Measurements from ENCODE around the gene TMEM39A. TPM values are rescaled to one million over a fixed set of nuclear protein-coding genes. Genes with fewer than 3 reads are reported as not detected.

TMEM39A gene, protein sequence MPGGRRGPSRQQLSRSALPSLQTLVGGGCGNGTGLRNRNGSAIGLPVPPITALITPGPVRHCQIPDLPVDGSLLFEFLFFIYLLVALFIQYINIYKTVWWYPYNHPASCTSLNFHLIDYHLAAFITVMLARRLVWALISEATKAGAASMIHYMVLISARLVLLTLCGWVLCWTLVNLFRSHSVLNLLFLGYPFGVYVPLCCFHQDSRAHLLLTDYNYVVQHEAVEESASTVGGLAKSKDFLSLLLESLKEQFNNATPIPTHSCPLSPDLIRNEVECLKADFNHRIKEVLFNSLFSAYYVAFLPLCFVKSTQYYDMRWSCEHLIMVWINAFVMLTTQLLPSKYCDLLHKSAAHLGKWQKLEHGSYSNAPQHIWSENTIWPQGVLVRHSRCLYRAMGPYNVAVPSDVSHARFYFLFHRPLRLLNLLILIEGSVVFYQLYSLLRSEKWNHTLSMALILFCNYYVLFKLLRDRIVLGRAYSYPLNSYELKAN
- 10 to 100 TPM; 50.0 to 62.2 (median 58.5) TPM for polyA plus RNA-seq (ENCODE audit: insufficient read length in 3 of 3)
- long read RNA-seq, donor 1, full-length matches to known transcripts, result 8 of 13 reads
- long read RNA-seq, donor 1, partial matches to known transcripts, result 5 of 13 reads
- long read RNA-seq, donor 1, other reads (novel, unspliced or antisense), result 0 of 13 reads
- long read RNA-seq, donor 2, full-length matches to known transcripts, result 5 of 12 reads
- long read RNA-seq, donor 2, partial matches to known transcripts, result 7 of 12 reads
- long read RNA-seq, donor 2, other reads (novel, unspliced or antisense), result 0 of 12 reads
- long read RNA-seq, donor 3, full-length matches to known transcripts, result 6 of 6 reads
- long read RNA-seq, donor 3, partial matches to known transcripts, result 0 of 6 reads
- long read RNA-seq, donor 3, other reads (novel, unspliced or antisense), result 0 of 6 reads
- long read RNA-seq, donor 4, full-length matches to known transcripts, result 4 of 9 reads
- long read RNA-seq, donor 4, partial matches to known transcripts, result 5 of 9 reads
- long read RNA-seq, donor 4, other reads (novel, unspliced or antisense), result 0 of 9 reads
- long read RNA-seq, donor 5, full-length matches to known transcripts, result 5 of 5 reads
- long read RNA-seq, donor 5, partial matches to known transcripts, result 0 of 5 reads
- long read RNA-seq, donor 5, other reads (novel, unspliced or antisense), result 0 of 5 reads
- long read RNA-seq, donor 6, full-length matches to known transcripts, result 5 of 18 reads
- long read RNA-seq, donor 6, partial matches to known transcripts, result 13 of 18 reads
- long read RNA-seq, donor 6, other reads (novel, unspliced or antisense), result 0 of 18 reads
- long read RNA-seq, donor 7, full-length matches to known transcripts, result 6 of 6 reads
- long read RNA-seq, donor 7, partial matches to known transcripts, result 0 of 6 reads
- long read RNA-seq, donor 7, other reads (novel, unspliced or antisense), result 0 of 6 reads
- long read RNA-seq, donor 8, full-length matches to known transcripts, result 4 of 4 reads
- long read RNA-seq, donor 8, partial matches to known transcripts, result 0 of 4 reads
- long read RNA-seq, donor 8, other reads (novel, unspliced or antisense), result 0 of 4 reads
- long read RNA-seq, donor 9, full-length matches to known transcripts, result 6 of 6 reads
- long read RNA-seq, donor 9, partial matches to known transcripts, result 0 of 6 reads
- long read RNA-seq, donor 9, other reads (novel, unspliced or antisense), result 0 of 6 reads
- long read RNA-seq, donor 10, full-length matches to known transcripts, result 4 of 9 reads
- long read RNA-seq, donor 10, partial matches to known transcripts, result 5 of 9 reads
- long read RNA-seq, donor 10, other reads (novel, unspliced or antisense), result 0 of 9 reads
- long read RNA-seq, donor 11, full-length matches to known transcripts, result 3 of 3 reads
- long read RNA-seq, donor 11, partial matches to known transcripts, result 0 of 3 reads
- long read RNA-seq, donor 11, other reads (novel, unspliced or antisense), result 0 of 3 reads
- long read RNA-seq, donor 12, full-length matches to known transcripts, result 6 of 16 reads
- long read RNA-seq, donor 12, partial matches to known transcripts, result 10 of 16 reads
- long read RNA-seq, donor 12, other reads (novel, unspliced or antisense), result 0 of 16 reads
- long read RNA-seq, donor 13, result 0 reads
- long read RNA-seq, donor 14, result 0 reads
- long read RNA-seq, donor 15, full-length matches to known transcripts, result 9 of 17 reads
- long read RNA-seq, donor 15, partial matches to known transcripts, result 8 of 17 reads
- long read RNA-seq, donor 15, other reads (novel, unspliced or antisense), result 0 of 17 reads
- long read RNA-seq, donor 16, full-length matches to known transcripts, result 7 of 7 reads
- long read RNA-seq, donor 16, partial matches to known transcripts, result 0 of 7 reads
- long read RNA-seq, donor 16, other reads (novel, unspliced or antisense), result 0 of 7 reads

DNA sequence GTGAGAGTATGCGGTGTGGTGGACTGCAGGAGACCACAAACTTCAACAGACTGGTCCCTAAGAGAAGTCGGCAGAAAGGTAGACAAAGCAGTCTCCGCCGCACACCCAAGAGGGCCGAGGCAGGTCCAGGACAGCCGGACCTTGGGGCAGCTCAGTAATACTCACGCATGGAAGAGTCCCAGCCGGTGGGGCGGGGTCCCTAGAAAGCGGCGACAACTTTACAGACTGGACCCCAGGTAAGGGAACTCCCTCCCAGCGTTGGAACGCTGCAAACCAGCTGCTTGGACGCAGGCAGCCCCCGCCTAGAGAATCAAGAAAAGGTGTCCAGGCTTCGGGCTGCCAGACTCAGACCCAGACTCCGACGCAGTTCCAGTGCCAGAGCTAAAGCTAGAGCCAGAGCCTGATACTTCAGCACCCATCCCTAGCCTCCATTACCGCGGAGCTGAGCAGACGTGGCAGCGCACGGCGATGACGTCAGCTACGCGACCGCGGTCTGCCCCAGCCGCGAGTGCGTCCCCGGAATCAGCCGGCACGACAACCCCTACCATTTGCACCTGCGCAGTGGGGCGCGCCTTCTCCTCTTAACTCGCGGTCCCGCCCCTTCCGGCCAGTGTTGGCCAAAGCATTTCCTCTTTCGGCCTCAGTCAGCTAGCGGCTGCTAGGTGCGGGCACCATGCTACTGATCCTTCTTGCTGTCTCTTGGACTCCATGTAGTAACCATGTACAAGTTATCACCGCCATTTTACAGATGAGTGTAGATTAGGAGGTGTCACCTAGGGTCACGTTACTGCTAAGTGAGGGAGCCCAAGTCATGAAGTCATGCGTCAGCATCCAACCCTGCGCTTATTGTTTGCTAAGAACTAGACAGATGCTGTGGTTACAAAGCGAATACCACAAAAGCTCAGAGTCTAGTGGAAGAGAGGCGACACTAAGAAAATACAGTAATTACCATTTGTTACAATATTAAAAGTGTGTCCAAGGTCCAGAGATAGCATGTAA is at the start of gene TMEM39A:
Gene TMEM39A (minus strand): TSS at position 445 of the 999 bp plus-strand sequence. CDS start 1,541 bp downstream, outside the sequence.
- peak; percentile 99 for DNase-seq

DNA sequence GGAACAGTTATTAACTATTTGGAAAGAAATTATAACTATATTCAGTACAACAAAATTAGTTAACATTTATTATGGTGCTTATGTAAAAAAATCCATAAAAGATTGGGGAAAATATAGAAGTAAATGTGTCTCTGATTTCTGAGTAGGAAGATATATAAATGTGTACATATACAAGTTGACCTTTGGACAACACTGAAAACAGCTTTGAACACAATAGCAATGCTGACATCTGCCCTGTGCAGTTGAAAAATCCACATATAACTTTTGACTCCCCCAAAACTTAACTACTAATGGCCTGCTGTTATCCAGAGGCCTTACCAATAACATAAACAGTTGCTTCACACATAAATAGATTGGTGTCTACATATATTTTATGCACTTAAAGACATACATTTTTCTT is 47.3 kb upstream of the TMEM39A start:
- DNase-seq, result no peak

DNA sequence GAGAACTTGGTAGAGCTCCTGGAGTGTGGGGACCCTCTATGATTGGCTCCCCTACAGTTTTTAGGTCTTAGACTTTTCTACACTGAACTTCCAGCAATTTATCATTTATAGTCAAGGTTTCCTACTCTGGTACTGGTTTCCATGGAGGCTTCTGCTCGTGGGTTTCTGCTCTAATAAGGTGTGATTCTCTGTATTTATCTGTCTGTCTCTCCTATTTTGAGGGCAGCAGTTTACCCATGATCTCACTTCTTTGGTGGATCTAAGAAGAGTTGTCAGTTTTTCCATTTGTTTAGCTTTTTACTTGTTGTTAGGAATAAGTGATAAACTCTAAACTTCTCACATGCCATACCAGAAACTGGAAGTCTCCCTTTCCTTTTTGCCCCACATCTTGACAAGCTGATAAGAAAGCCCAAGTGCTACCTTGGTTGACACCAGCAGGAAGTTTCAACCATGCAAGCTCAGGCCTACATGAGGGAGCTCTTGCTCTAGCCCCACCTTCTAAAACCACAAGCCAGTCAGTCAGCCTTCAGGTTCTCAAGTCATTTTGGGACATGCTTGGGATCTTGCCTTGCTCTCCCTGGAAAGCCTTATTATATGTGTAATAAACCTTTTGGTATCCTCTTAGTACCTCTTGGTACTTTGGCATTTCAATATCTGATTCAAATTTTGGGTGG is 44.9 kb upstream of the TMEM39A start:
- no peak for DNase-seq

DNA sequence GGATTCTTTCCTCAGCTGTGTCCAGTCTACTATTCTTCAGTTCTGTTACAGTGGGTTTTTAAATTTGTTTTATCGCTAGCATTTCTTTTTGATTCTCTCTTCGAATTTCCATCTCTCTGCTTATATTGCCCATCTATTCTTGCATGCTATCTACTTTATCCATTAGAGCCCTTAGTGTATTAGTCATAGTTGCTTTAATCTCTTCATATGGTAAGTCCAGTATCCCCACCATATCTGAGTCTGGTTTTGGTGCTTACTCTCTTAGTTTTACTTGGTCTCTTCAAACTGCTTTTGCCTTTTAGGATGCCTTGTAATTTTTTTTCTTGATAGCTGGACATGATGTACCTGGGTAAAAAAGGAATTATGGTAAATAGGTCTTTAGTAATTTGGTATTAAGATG is 44.0 kb upstream of the TMEM39A start:
- DNase-seq, result no peak

DNA sequence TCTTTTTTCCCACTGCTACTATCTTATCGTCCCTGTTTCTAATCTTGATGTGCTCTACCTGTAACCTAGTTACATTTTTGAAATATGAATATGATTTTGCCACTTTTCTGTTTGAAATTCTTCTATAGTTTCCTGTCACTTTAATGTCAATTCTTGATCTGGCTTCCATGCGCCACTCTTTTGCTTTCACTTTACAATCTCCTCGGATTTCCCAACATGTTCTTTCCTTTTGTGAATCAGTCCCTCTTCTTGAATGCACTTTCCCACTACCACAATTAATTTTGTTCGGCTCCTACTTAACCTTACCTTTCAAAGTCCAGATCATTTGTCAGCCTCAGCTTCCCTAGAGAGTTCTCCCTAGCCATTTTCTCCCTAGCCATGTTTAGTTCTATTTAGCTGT is 43.2 kb upstream of the TMEM39A start:
- no peak for DNase-seq

DNA sequence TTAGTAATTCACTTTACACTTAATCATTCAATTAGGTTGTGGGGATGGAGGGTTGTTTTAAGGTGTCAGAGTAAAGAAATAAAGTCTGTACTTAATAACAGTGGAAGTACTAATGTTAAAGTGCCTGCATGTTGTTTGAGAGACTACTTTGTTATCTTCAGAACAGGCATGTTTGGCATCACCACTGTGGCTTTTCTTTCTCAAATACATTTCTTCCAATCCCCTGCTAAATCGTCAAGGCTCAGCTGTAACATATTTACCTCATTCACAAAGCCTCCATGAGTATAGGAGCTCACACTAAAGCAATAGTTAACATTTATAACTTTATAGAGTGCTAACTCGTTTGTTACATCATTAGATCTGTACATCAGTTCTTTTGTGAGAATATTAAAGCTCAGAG is 37.5 kb upstream of the TMEM39A start:
- no peak for DNase-seq

DNA sequence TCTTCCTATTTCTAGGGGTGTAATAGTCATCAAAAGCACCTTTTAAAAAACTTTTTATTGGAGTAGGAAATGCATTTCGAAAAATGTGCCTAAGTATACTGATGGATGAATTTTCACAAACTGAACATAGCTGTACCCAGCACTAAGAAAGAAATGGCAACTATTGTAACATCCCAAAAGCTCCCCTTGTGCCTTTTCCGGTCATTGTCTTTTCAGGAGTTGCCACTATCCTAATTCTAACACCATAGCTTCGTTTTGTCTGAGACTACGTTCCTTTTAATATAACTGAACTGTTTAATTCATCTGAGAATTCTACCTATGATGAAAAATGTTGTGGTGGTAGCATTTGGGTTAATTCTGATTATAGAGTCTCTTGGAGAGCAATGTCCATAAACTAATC is 36.9 kb upstream of the TMEM39A start:
- DNase-seq, result no peak

DNA sequence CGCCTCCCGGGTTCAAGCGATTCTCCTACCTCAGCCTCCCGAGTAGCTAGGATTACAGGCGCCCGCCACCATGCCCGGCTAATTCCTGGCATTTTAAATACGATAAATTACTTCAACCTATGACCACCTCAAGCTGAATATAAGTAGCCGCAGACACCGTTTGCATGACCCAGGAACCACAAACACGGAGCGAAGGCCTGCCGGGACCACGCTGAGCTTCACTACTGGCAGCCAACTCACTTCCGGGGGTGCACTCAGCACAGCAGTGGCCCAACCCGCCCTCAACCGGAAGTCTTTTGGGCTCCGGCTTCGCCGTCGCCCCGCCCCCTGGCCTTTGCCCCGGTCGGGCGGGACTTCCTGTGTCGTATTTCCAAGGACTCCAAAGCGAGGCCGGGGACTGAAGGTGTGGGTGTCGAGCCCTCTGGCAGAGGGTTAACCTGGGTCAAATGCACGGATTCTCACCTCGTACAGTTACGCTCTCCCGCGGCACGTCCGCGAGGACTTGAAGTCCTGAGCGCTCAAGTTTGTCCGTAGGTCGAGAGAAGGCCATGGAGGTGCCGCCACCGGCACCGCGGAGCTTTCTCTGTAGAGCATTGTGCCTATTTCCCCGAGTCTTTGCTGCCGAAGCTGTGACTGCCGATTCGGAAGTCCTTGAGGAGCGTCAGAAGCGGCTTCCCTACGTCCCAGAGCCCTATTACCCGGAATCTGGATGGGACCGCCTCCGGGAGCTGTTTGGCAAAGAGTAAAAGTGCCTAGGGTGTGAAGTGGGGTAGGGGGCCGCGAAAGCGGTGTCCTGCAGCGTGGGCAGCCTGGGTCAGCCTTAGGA is 35.0 kb upstream of the TMEM39A start, which contains the start of gene TIMMDC1:
Gene TIMMDC1 (plus strand): TSS at position 362 of the 826 bp plus-strand sequence. CDS start 187 bp downstream, at position 549.
- DNase-seq, result peak; percentile 97

DNA sequence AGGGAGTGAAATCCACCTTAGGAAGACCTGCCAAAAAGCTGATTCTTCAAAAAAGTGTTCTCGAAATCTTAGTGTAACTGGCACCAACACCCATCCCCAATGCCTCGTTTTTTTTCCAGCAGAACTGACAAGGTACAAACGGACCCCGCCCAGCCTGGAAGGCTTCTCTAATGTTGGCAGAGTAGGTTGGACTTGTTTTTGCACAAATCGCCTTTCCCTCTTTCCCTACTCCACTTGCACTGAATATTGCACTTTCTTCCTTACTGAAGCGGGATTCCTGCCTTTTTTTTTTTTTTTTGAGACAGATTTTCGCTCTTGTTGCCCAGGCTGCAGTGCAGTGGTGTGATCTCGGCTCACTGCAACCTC is 34.4 kb upstream of the TMEM39A start:
- DNase-seq, result no peak

DNA sequence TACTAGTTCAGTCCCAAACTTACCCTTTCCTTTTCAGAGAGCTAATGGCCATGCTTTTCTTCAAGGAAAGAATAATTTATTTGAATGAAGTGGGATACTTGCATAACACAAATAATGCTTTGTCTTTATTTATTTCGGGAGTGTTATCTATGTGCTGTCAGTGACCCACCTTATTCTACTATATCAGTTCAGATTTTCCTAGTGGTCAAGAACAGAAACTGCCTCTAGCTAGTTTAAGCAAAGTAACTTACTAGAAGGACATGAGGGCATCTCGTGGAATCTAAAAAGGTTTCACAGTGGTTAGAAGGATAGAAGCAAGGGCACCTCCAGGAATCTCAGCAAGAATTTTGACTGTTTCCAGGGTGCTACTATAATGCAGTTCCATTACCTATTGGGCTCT is 31.2 kb upstream of the TMEM39A start:
- DNase-seq, result no peak

DNA sequence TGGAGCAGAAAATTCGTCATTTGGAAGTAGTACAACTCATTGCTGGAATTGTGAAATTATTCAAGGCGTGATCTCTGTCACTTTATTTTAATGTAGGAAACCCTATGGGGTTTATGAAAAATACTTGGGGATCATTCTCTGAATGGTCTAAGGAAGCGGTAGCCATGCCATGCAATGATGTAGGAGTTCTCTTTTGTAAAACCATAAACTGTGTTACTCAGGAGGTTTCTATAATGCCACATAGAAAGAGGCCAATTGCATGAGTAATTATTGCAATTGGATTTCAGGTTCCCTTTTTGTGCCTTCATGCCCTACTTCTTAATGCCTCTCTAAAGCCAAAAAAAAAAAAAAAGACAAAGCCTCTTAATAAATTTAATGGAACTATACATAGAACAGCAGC is 29.4 kb upstream of the TMEM39A start:
- no peak for DNase-seq

DNA sequence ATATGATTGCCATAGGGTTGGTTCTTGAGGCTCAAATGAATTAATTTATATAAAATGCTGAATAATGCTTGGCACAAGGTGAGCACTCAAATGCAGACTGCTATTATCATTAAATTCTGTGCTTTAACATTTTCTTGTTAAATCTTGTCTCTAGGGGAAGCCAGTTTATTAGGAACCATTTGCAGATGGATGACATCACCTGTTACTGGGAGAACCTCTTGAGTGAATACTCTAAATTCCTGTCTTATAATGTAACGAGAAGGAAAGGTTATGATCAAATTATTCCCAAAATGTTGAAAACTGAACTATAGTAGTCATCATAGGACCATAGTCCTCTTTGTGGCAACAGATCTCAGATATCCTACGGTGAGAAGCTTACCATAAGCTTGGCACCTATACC is 28.7 kb upstream of the TMEM39A start:
- DNase-seq, result no peak

DNA sequence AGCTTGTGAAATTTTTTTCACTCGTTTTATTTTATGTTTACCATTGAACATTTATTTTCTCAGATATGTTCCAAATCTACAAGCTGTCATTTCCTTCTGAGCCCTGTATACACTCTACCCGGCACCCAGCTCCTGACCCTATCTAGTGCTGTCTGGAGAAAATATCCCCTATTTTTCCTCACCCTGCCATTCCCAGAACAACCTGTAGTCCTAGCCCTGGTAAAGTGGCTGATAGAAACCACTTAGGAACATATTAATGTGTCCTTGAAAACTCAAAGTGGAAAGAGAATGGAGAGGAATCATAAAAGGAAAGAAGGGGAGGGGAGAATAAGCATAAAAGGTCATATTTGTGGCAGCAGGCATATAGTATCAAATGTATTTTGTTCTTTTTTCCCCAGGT is 26.7 kb upstream of the TMEM39A start:
- no peak for DNase-seq

DNA sequence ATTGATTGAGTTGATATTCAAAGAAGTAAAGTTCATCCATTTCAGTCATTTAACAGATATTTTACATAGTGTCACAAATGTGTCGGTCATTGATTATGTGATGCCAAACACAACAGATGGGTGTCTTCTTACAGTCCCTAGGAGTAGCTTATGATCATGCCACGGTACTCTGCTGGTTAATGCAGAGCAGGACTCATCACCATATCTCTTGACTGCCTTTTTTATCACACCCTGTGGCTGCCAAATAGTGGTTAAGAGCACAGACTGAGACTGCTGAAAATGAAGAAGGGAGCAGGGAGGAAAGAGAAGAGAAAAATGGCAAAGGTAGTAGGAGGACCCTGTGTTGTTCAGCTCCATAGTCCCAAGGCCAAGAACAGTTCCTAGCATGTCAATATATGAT is 22.1 kb upstream of the TMEM39A start:
- no peak for DNase-seq

DNA sequence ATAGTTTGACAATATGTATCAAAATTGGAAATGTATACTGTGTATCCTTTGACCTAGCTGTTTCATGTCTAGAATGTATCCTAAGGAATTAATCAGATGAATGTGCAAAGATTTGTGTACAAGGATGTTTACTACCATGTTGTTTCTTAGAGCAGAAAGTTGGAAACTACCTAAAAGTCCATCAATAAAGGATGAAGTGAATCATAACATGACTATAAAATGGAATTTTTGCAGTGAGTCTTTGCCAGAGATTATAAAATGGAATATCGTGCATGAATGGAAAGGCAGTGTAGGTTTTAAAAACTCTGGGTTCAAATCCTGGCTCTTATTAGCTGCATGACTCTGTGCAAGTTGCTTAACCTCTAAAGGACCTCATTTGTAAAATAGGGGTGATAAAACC is 19.7 kb upstream of the TMEM39A start:
- DNase-seq, result no peak

DNA sequence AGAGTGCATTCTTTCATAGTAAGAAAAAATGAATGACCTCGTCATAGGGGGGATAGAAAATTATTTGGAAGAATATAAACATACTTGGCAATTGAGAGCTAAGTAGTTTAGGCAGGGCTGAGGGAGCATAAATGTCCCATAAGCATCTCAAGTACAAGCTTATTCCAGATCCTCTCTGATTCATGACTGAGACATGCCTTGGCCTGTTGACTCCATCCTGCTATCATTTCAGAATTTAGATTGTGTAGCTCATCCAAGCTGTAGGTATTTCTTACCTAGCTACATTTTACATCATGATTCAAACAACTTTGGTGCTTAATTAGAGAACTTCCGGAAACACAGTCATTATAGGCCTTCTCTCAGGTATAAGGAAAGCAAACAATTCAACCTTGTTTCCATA is 17.7 kb upstream of the TMEM39A start:
- DNase-seq, result no peak

DNA sequence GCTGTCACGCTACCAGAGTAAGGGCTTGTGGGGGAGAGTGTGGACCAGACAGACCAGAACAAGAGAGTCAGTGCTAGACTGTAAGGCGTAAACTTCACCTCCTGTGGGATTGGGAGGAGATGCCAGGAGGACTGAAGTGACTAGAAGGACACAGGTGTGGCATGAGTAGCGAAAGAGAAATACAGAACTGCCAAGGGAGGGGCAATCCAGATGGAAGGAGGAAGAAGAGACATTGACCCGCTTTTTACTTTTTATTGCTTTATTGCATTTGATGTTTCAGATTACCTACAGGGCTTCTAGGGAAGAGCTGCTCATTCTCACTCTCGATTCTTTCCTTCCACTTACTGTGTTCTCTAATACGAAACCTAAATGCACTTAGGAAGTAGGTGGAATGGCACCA is 7.5 kb upstream of the TMEM39A start:
- no peak for DNase-seq
